ENCODE results near the gene SLC16A5. TPM values are rescaled to one million over a fixed set of nuclear protein-coding genes. Genes with fewer than 3 reads are reported as not detected.

Gene SLC16A5
- polyA plus RNA-seq, 4 donors, result 23.5 to 35.4 (median 32.2) TPM

DNA sequence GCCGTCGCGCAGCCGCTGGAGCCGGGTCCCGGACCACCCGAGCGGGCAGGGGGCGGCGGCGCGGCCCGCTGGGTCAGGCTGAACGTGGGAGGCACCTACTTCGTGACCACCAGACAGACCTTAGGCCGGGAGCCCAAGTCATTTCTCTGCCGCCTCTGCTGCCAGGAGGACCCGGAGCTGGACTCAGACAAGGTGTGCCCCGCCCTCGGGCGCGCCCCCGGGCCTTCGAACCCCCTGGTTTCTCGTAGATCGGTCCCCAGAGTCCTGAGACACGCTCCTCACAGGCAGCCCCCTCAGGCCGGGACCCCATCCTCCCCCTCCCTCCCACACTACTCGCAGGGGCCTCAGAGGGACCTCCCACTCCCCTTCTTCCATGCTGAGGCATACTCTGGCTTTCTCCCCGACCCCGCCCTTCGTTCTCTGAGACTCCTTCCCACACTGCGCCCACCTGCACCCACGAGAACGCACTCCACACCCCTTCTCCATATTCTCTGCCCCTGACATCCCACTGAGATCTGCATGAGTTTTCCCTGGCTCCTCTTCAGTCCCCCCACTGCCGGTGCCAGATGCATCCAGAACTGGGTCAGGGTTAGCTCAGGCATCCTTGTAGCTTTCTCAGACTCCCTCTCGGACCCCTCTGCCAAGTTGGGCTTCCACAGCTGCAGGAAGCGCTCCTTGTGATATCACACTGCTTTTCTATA is 40.2 kb upstream of the SLC16A5 start:
- Histone ChIP-seq H3K4me1 (ENCODE audit: control insufficient read depth in 3 of 3, insufficient read depth in 2 of 3, low read depth in 1 of 3, low read length in 2 of 3) (peaks cover 0 to 6% (median 3%) of the 10 kb centered on the region in 3 donors), H3K27ac (ENCODE audit: low read depth in 1 of 3, low read length in 2 of 3) (peak overlapping the region; percentile 58 to 94 (median 66)), H3K36me3 (ENCODE audit: control insufficient read depth in 3 of 3, insufficient read depth in 2 of 3, low read depth in 1 of 3, low read length in 3 of 3) (peaks cover 0 to 16% (median 6%) of the 10 kb centered on the region in 3 donors), H3K4me3 (ENCODE audit: low read depth in 1 of 3, low read length in 3 of 3) (peak overlapping the region; percentile 80 to 99 (median 89)), H3K9me3 (ENCODE audit: control insufficient read depth in 2 of 2, insufficient read depth in 1 of 2, low read depth in 1 of 2, low read length in 1 of 2) (no peaks in the 10 kb centered on the region), H3K27me3 (ENCODE audit: control insufficient read depth in 3 of 3, insufficient read depth in 3 of 3, low read length in 3 of 3) (no peaks in the 10 kb centered on the region)
- 1 to 2% (median 1%) methylated on average over 19 to 38 of the region's 38 CpGs for WGBS, 3 donors
- peak; percentile 47 to 60 for DNase-seq
- no peak for FAIRE-seq

GRCh38 chr17:75048249-75048878 is 39.4 kb upstream of the SLC16A5 start:
- Histone ChIP-seq H3K27ac (ENCODE audit: low read depth in 1 of 3, low read length in 2 of 3) (no peak overlapping the region), H3K4me3 (ENCODE audit: low read depth in 1 of 3, low read length in 3 of 3) (peak overlapping the region in 2 of 3 donors; percentile 80 to 99), H3K9me3 (ENCODE audit: control insufficient read depth in 2 of 2, insufficient read depth in 1 of 2, low read depth in 1 of 2, low read length in 1 of 2) (no peaks in the 10 kb centered on the region), H3K36me3 (ENCODE audit: control insufficient read depth in 3 of 3, insufficient read depth in 2 of 3, low read depth in 1 of 3, low read length in 3 of 3) (peaks cover 0 to 21% (median 8%) of the 10 kb centered on the region in 3 donors), H3K27me3 (ENCODE audit: control insufficient read depth in 3 of 3, insufficient read depth in 3 of 3, low read length in 3 of 3) (no peaks in the 10 kb centered on the region), H3K4me1 (ENCODE audit: control insufficient read depth in 3 of 3, insufficient read depth in 2 of 3, low read depth in 1 of 3, low read length in 2 of 3) (peaks cover 0 to 6% (median 3%) of the 10 kb centered on the region in 3 donors)
- WGBS, 3 donors, result 37 to 43% (median 39%) methylated on average over 5 of the region's 5 CpGs
- DNase-seq (peak; percentile 10 to 31), FAIRE-seq (no peak)

DNA sequence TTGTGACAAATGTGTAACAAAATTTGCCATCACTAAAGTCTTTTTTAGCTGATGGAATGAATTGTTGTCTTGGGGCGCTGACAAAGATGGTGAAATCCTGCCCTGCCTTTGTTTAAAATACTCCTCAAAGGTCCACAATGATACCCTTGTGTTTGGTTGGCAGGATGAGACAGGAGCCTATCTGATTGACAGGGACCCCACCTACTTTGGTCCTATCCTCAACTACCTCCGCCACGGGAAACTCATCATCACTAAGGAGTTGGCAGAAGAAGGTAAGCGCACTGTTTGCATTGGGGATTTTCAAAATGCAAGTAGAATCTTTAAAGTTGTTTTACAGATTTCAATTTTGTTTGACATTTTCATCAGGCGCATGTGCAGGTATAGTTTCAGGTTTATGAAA is 38.7 kb upstream of the SLC16A5 start:
- Histone ChIP-seq H3K4me3 (ENCODE audit: low read depth in 1 of 3, low read length in 3 of 3) (no peak overlapping the region), H3K27ac (ENCODE audit: low read depth in 1 of 3, low read length in 2 of 3) (no peak overlapping the region), H3K9me3 (ENCODE audit: control insufficient read depth in 2 of 2, insufficient read depth in 1 of 2, low read depth in 1 of 2, low read length in 1 of 2) (no peaks in the 10 kb centered on the region), H3K36me3 (ENCODE audit: control insufficient read depth in 3 of 3, insufficient read depth in 2 of 3, low read depth in 1 of 3, low read length in 3 of 3) (peaks cover 0 to 28% (median 8%) of the 10 kb centered on the region in 3 donors), H3K27me3 (ENCODE audit: control insufficient read depth in 3 of 3, insufficient read depth in 3 of 3, low read length in 3 of 3) (no peaks in the 10 kb centered on the region), H3K4me1 (ENCODE audit: control insufficient read depth in 3 of 3, insufficient read depth in 2 of 3, low read depth in 1 of 3, low read length in 2 of 3) (peaks cover 0 to 6% (median 3%) of the 10 kb centered on the region in 3 donors)
- DNase-seq (no peak), FAIRE-seq (no peak)
- 87 to 91% (median 89%) methylated on average over 5 of the region's 5 CpGs for WGBS, 3 donors

- H3K4me3 ChIP-seq (ENCODE audit: low read depth in 1 of 3, low read length in 3 of 3), result no peak overlapping the region
- H3K4me1 ChIP-seq (ENCODE audit: control insufficient read depth in 3 of 3, insufficient read depth in 2 of 3, low read depth in 1 of 3, low read length in 2 of 3), result peaks cover 0 to 6% (median 3%) of the 10 kb centered on the region in 3 donors
- no peak for DNase-seq
- H3K36me3 ChIP-seq (ENCODE audit: control insufficient read depth in 3 of 3, insufficient read depth in 2 of 3, low read depth in 1 of 3, low read length in 3 of 3), result peaks cover 0 to 34% (median 8%) of the 10 kb centered on the region in 3 donors
- no peak overlapping the region for H3K27ac ChIP-seq (ENCODE audit: low read depth in 1 of 3, low read length in 2 of 3)
- no peaks in the 10 kb centered on the region for H3K27me3 ChIP-seq (ENCODE audit: control insufficient read depth in 3 of 3, insufficient read depth in 3 of 3, low read length in 3 of 3)
- FAIRE-seq, result no peak
- H3K9me3 ChIP-seq (ENCODE audit: control insufficient read depth in 2 of 2, insufficient read depth in 1 of 2, low read depth in 1 of 2, low read length in 1 of 2), result no peaks in the 10 kb centered on the region
These were observed 38.0 kb upstream of the SLC16A5 start for GRCh38 chr17:75049706-75050105.

DNA sequence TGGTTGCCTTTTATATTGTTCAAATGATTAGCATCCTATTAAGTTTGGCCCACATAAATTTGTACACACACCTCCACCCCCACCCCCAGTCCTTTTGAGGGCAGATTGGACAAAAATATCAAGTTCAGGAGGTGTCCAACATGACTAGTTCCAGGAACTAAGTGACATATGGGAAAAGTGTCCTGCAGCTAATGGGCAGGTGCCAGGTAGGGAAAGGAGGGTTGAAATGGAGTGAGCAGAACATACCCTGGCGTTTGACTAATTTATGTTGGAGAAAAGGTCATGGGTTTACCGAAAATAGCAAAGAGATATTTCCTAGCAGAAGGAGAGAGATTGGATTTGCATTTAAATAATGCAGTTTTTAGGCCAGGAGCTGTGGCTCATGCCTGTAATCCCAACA is 35.8 kb upstream of the SLC16A5 start:
- no peak overlapping the region for H3K4me3 ChIP-seq (ENCODE audit: low read depth in 1 of 3, low read length in 3 of 3)
- DNase-seq (no peak), FAIRE-seq (no peak)
- WGBS, 3 donors, result 79 to 89% (median 87%) methylated on average over 2 of the region's 2 CpGs
- peaks cover 0 to 6% (median 3%) of the 10 kb centered on the region in 3 donors for H3K4me1 ChIP-seq (ENCODE audit: control insufficient read depth in 3 of 3, insufficient read depth in 2 of 3, low read depth in 1 of 3, low read length in 2 of 3)
- H3K9me3 ChIP-seq (ENCODE audit: control insufficient read depth in 2 of 2, insufficient read depth in 1 of 2, low read depth in 1 of 2, low read length in 1 of 2), result no peaks in the 10 kb centered on the region
- H3K27ac ChIP-seq (ENCODE audit: low read depth in 1 of 3, low read length in 2 of 3), result no peak overlapping the region
- H3K27me3 ChIP-seq (ENCODE audit: control insufficient read depth in 3 of 3, insufficient read depth in 3 of 3, low read length in 3 of 3), result no peaks in the 10 kb centered on the region
- peaks cover 0 to 48% (median 8%) of the 10 kb centered on the region in 3 donors for H3K36me3 ChIP-seq (ENCODE audit: control insufficient read depth in 3 of 3, insufficient read depth in 2 of 3, low read depth in 1 of 3, low read length in 3 of 3)

DNA sequence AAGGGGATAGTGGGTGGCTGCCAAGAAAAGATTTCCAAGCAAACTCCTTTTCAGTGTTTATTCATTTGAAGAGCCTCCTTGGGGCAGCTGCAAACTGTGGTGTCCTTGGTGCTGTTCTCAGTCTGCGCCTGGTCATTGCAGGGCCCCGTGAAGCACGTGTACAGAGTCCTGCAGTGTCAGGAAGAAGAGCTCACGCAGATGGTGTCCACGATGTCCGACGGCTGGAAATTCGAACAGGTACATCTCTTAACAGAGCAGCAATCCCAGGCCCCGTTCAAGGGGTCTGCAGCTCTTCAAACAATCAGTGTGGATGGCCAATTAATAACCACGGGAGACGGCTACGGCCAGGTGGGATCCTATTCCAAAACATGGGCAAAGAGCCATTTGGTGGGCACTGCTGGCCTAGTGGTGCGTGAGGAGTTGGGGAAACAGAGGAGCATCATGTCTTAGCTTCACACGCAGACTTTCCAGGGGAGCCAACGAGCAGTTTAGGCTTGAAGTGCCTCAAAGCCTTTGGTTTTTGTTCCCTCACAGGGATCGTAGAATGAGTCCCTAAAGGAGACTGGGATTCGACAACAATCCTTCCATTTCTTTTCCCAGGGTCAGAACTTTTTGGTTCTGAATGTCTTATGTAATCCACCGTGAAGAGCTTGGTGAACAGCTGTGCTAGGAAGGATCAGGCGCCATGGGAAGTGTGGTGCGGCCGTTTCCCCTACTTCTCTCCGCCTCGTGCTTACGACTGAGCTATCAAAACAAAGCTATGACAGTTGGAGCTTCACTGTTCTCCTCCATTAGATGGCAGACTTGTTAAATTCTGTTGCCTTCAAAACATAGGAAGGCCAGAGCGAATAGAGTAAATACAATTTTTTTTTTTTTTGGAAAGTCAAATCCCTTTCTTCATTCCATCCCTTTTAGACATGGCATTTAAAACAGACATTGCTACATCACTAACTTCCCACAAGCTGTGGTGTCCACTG is 28.1 kb upstream of the SLC16A5 start:
- no peaks in the 10 kb centered on the region for H3K27me3 ChIP-seq (ENCODE audit: control insufficient read depth in 3 of 3, insufficient read depth in 3 of 3, low read length in 3 of 3)

GRCh38 chr17:75060434-75061054 is 27.2 kb upstream of the SLC16A5 start:
- H3K27me3 ChIP-seq (ENCODE audit: control insufficient read depth in 3 of 3, insufficient read depth in 3 of 3, low read length in 3 of 3), result no peaks in the 10 kb centered on the region
- no peak for DNase-seq
- peaks cover 0 to 5% (median 0%) of the 10 kb centered on the region in 3 donors for H3K4me1 ChIP-seq (ENCODE audit: control insufficient read depth in 3 of 3, insufficient read depth in 2 of 3, low read depth in 1 of 3, low read length in 2 of 3)
- no peak overlapping the region for H3K4me3 ChIP-seq (ENCODE audit: low read depth in 1 of 3, low read length in 3 of 3)
- H3K36me3 ChIP-seq (ENCODE audit: control insufficient read depth in 3 of 3, insufficient read depth in 2 of 3, low read depth in 1 of 3, low read length in 3 of 3), result peaks cover 7 to 78% (median 13%) of the 10 kb centered on the region in 3 donors
- no peak for FAIRE-seq
- 93 to 95% (median 94%) methylated on average over 26 of the region's 26 CpGs for WGBS, 3 donors
- no peaks in the 10 kb centered on the region for H3K9me3 ChIP-seq (ENCODE audit: control insufficient read depth in 2 of 2, insufficient read depth in 1 of 2, low read depth in 1 of 2, low read length in 1 of 2)
- peak overlapping the region in 1 of 3 donors; percentile 17 for H3K27ac ChIP-seq (ENCODE audit: low read depth in 1 of 3, low read length in 2 of 3)

More for the DNA sequence above, 28.1 kb upstream of the SLC16A5 start:
- FAIRE-seq, result no peak
- peak overlapping the region in 2 of 3 donors; percentile 18 to 32 for H3K27ac ChIP-seq (ENCODE audit: low read depth in 1 of 3, low read length in 2 of 3)
- no peaks in the 10 kb centered on the region for H3K9me3 ChIP-seq (ENCODE audit: control insufficient read depth in 2 of 2, insufficient read depth in 1 of 2, low read depth in 1 of 2, low read length in 1 of 2)
- peak; percentile 41 to 60 for DNase-seq
- H3K36me3 ChIP-seq (ENCODE audit: control insufficient read depth in 3 of 3, insufficient read depth in 2 of 3, low read depth in 1 of 3, low read length in 3 of 3), result peaks cover 7 to 77% (median 13%) of the 10 kb centered on the region in 3 donors
- H3K4me1 ChIP-seq (ENCODE audit: control insufficient read depth in 3 of 3, insufficient read depth in 2 of 3, low read depth in 1 of 3, low read length in 2 of 3), result peaks cover 0 to 5% (median 0%) of the 10 kb centered on the region in 3 donors
- 60 to 74% (median 72%) methylated on average over 25 of the region's 25 CpGs for WGBS, 3 donors
- no peak overlapping the region for H3K4me3 ChIP-seq (ENCODE audit: low read depth in 1 of 3, low read length in 3 of 3)

Data from small intestine (tissue), 7 donors.